Epithelial cell of proximal tubule (primary cell): Measurements from ENCODE around the gene TMOD2. TPM values are rescaled to one million over a fixed set of nuclear protein-coding genes. Genes with fewer than 3 reads are reported as not detected.

Experiments
- DNase-seq: peaks from one replicate; pipeline ENCODE4 v3.0.0-alpha.2; 2011; ENCODE audit warnings: low read depth
- H3K4me3 ChIP-seq: 2 replicates; pipeline ENCODE4 v1.5.1; 2011; ENCODE audit warnings: low read depth, mild to moderate bottlenecking, low read length
- CTCF ChIP-seq: conservative IDR thresholded peaks from 2 replicates; pipeline ENCODE4 v1.5.1; 2012; ENCODE audit warnings: low read depth, mild to moderate bottlenecking, low read length
- total RNA-seq: library from RNA; depleted of rRNA; stranded (reverse); fragments of >200 nt; gene quantifications from 2 replicates; pipeline ENCODE4 v1.2.3, GENCODE V29; 2015

TMOD2 gene
- total RNA-seq, 1 donor from 2014 or later, result 1.6 TPM

- no peak for DNase-seq
- no peak for TF ChIP-seq CTCF
- H3K4me3 ChIP-seq, result no peak overlapping the region
Observed at GRCh38 chr15:51848811-51849210, 97.4 kb downstream of the TMOD2 start.

GRCh38 chr15:51849860-51850259, 98.5 kb downstream of the TMOD2 start:
- no peak overlapping the region for H3K4me3 ChIP-seq
- DNase-seq, result no peak
- no peak for TF ChIP-seq CTCF

- no peak for DNase-seq
- no peak for TF ChIP-seq CTCF
- H3K4me3 ChIP-seq, result no peak overlapping the region
Observed at GRCh38 chr15:51853998-51854397, 102.6 kb downstream of the TMOD2 start.

- no peak for DNase-seq
- no peak overlapping the region for H3K4me3 ChIP-seq
Observed at GRCh38 chr15:51855612-51856011, 104.2 kb downstream of the TMOD2 start.

GRCh38 chr15:51856714-51857380, 105.5 kb downstream of the TMOD2 start:
- H3K4me3 ChIP-seq, result no peak overlapping the region
- no peak for DNase-seq
- no peak for TF ChIP-seq CTCF

More at GRCh38 chr15:51855612-51856011, 104.2 kb downstream of the TMOD2 start:
- TF ChIP-seq CTCF, result no peak

- TF ChIP-seq CTCF, result no peak
- DNase-seq, result no peak
- H3K4me3 ChIP-seq, result no peak overlapping the region
Observed at GRCh38 chr15:51861557-51862359, 110.4 kb downstream of the TMOD2 start.

- no peak overlapping the region for H3K4me3 ChIP-seq
- no peak for TF ChIP-seq CTCF
- DNase-seq, result no peak
Observed at GRCh38 chr15:51863131-51863530, 111.7 kb downstream of the TMOD2 start.
